Upper lobe of left lung (tissue), 6 donors: ENCODE measurements around the gene FCMR. TPM values are rescaled to one million over a fixed set of nuclear protein-coding genes. Genes with fewer than 3 reads are reported as not detected.
A peak's percentile ranks its signal among the peaks of the same experiment; 100 is the strongest.

Source experiments
- ATAC-seq, 2 donors: fragments of 200-7000 bp; cut with Tn5 transposase; one replicate each; pipeline ENCODE4 v1.9.1; 2022; ENCODE audit warnings: mild to moderate bottlenecking in 2 of 2, moderate library complexity in 2 of 2; ENCODE audit not compliant: low FRiP score in 2 of 2
- DNase-seq, 2 donors: peaks; one replicate each; pipeline ENCODE4 v3.0.0-alpha.2; 2019 to 2020
- H3K27ac ChIP-seq, 4 donors: fragments of 200-600 bp; sonication (generic); one replicate each; pipeline ENCODE4 v1.5.1; 2016 to 2019
- H3K27me3 ChIP-seq, 4 donors: fragments of 200-600 bp; sonication (generic); one replicate each; pipeline ENCODE4 v1.5.1; 2017 to 2019
- H3K36me3 ChIP-seq, 4 donors: fragments of 200-600 bp; sonication (generic); one replicate each; pipeline ENCODE4 v1.5.1; 2016 to 2019
- H3K4me1 ChIP-seq, 4 donors: fragments of 200-600 bp; sonication (generic); one replicate each; pipeline ENCODE4 v1.5.1; 2018 to 2019
- H3K4me3 ChIP-seq, 4 donors: fragments of 200-600 bp; sonication (generic); one replicate each; pipeline ENCODE4 v1.5.1; 2017 to 2019; ENCODE audit warnings: mild to moderate bottlenecking in 2 of 4, moderate library complexity in 1 of 4
- H3K9me3 ChIP-seq, 4 donors: fragments of 200-600 bp; sonication (generic); one replicate each; pipeline ENCODE4 v1.5.1; 2018 to 2019
- EP300 ChIP-seq, 4 donors: sonication (generic); formaldehyde crosslinking; IDR thresholded peaks; one replicate each; pipeline ENCODE4 v1.5.1; 2017; ENCODE audit warnings: antibody characterized with exemption in 4 of 4, control low read depth in 2 of 4
- POLR2A ChIP-seq, 4 donors: fragments of 450-650 bp; IDR thresholded peaks; one replicate each; pipeline ENCODE4 v1.5.1; 2016 to 2017; ENCODE audit warnings: antibody characterized with exemption in 4 of 4, mild to moderate bottlenecking in 2 of 4
- POLR2AphosphoS5 ChIP-seq, 2 donors: sonication (generic); formaldehyde crosslinking; IDR thresholded peaks; one replicate each; pipeline ENCODE4 v1.5.1; 2017; ENCODE audit warnings: antibody characterized with exemption in 2 of 2
- WGBS, 2 donors: methylation state at CpG; one replicate each; pipeline ENCODE4 v1.1.5; 2017 to 2018; 5-methylcytosine and 5-hydroxymethylcytosine counted together
- total RNA-seq, 6 donors: library from RNA; depleted of rRNA in 4 of 6; stranded (reverse); fragments of >200 nt in 4 of 6; gene quantifications; one replicate each; pipeline versions ENCODE4 v1.1.0 to v1.2.1, GENCODE V29; 2016 to 2021
- TF ChIP-seq, protein P1 (sequence below), 6 experiments: fragments of 450-650 bp in 4 of 6; fragments of 200-600 bp in 2 of 6; sonication (generic) in 2 of 6; IDR thresholded peaks; one replicate each; pipeline ENCODE4 v1.5.1; 2016 to 2019; ENCODE audit warnings: antibody characterized with exemption in 6 of 6
- donor health status: DM: no; HTN: no; CAD: no; lungs with moderate emphysema.
- donor health status: DM: no; HTN: yes; CAD: no; lungs with severe emphysema.

FCMR gene
- total RNA-seq, 6 donors from 2014 or later: 4.3 to 13.6 (median 7.2) TPM

DNA sequence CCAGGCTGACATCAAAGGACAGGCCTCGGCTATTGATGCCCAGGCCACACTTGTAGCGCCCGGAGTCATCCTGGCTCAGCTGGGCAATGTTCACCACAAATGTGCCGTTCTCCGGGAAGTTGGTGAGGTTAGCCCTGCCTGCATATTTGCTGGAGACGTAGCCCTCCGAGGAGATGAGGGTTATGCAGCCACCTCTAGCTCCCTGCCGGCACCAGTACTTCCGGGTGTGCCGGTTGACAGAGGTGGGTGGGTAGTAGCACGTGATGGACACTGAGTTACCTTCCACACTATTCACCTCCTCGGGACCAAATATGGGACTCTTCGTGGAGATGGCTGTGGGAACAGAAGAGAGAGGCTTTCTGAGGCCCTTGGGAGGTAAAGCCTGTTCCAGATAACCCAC is 17.4 kb upstream of the FCMR start:
- Histone ChIP-seq H3K4me3 (no peak overlapping the region), H3K27ac (no peak overlapping the region), H3K9me3 (no peaks in the 10 kb centered on the region), H3K36me3 (peaks cover 0 to 7% (median 0%) of the 10 kb centered on the region in 4 donors), H3K4me1 (peaks cover 0 to 19% (median 7%) of the 10 kb centered on the region in 4 donors), H3K27me3 (no peaks in the 10 kb centered on the region)
- no peak for ATAC-seq
- TF ChIP-seq POLR2A (IDR thresholded peaks at IDR 0.05): peak in 1 of 4 donors; percentile 11
- TF ChIP-seq, protein P1, sequence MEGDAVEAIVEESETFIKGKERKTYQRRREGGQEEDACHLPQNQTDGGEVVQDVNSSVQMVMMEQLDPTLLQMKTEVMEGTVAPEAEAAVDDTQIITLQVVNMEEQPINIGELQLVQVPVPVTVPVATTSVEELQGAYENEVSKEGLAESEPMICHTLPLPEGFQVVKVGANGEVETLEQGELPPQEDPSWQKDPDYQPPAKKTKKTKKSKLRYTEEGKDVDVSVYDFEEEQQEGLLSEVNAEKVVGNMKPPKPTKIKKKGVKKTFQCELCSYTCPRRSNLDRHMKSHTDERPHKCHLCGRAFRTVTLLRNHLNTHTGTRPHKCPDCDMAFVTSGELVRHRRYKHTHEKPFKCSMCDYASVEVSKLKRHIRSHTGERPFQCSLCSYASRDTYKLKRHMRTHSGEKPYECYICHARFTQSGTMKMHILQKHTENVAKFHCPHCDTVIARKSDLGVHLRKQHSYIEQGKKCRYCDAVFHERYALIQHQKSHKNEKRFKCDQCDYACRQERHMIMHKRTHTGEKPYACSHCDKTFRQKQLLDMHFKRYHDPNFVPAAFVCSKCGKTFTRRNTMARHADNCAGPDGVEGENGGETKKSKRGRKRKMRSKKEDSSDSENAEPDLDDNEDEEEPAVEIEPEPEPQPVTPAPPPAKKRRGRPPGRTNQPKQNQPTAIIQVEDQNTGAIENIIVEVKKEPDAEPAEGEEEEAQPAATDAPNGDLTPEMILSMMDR (IDR thresholded peaks at IDR 0.05): no peak
- 91 to 94% methylated on average over 2 to 13 of the region's 13 CpGs for WGBS, 2 donors
- DNase-seq: no peak

DNA sequence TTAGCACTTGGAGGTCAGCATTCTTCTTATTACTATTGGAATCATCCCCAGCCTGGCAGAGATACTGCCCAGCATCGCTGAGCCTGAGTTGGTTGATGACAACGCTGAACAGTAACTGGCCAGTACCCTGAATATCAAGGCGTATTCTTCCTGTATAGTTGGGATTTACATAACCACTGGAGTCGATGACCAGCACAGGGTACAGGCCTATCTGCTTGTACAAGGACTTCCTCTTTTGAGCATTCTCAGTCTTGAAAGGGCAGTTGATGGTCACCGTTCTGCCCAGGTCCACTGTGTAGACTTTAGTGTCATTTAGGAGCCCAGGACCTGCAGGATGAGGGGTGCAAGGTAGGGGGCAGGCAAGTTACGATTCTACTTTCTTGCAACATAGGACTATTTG is 15.7 kb upstream of the FCMR start:
- Histone ChIP-seq H3K27ac (no peak overlapping the region), H3K9me3 (no peaks in the 10 kb centered on the region), H3K27me3 (no peaks in the 10 kb centered on the region), H3K4me3 (no peak overlapping the region), H3K4me1 (peaks cover 0 to 19% (median 4%) of the 10 kb centered on the region in 4 donors), H3K36me3 (peaks cover 0 to 7% (median 0%) of the 10 kb centered on the region in 4 donors)
- 88 to 98% methylated on average over 5 to 6 of the region's 6 CpGs for WGBS, 2 donors
- ATAC-seq: peak in 1 of 2 donors; percentile 65
- no peak for TF ChIP-seq POLR2A (IDR thresholded peaks at IDR 0.05)
- no peak for DNase-seq

DNA sequence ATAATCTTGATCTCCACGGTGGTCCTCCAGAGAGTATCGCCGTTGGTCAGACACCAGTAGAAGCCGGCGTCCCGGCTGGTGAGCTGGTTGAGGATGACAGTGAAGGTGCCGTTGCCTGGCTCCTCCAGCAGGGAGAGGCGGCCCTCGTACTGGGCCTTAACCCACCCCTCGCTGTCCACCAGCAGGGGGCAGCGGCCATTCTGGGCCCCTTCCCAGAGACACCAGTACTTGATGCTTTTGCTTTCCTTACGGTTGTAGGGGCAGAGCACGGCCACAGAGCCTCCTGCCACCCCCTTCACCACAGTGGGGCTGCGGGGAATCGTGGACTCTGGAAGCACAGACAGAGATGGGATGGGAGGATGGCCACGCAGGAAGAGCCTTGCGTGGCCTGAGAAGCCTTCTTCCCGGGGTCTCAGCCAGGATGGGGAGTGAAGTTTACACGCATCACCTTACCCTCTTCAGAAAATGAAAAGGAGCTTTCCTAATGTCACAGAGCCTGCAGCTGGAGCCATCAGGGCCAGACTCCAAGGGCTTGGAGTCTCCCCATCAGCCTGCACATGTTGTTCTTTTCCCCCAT is 13.8 kb upstream of the FCMR start:
- 66 to 78% methylated on average over 8 to 15 of the region's 19 CpGs for WGBS, 2 donors
- Histone ChIP-seq H3K9me3 (no peaks in the 10 kb centered on the region), H3K4me3 (no peak overlapping the region), H3K27ac (no peak overlapping the region), H3K36me3 (peaks cover 0 to 15% (median 0%) of the 10 kb centered on the region in 4 donors), H3K27me3 (no peaks in the 10 kb centered on the region), H3K4me1 (peaks cover 0 to 3% (median 0%) of the 10 kb centered on the region in 4 donors)
- TF ChIP-seq POLR2A (IDR thresholded peaks at IDR 0.05): no peak
- TF ChIP-seq, protein P1 (IDR thresholded peaks at IDR 0.05): peak; percentile 39 to 81 (median 64)
- DNase-seq (peak; percentile 49 to 83), ATAC-seq (peak in 1 of 2 donors; percentile 50)

DNA sequence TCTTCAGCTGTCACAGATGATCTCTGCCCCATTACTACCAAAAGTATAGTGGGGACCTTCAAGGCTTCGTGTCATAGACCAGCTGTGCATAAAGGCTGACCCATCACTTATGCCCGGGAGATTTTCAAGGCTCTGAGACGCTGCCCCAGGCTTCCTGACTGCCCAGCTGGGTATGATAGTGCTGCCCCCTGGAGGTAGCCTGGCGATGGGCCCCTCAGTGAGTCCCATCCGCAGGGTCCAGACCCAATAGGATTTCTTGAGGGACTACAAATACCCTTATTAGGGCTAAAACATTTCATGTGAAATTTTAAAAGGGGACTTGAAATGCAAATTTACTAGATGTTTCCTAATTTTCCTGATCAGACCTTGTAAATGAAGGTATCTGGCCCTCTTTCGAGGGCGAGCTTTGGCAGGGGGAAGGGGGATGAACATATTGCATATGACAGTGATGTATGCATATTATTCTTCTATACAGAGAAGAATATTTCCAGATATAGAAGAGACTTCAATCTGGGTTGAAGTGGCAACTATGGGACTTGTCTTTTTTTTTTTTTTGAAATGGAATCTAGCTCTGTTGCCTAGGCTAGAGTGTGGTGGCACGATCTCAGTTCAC is 11.7 kb upstream of the FCMR start:
- peak in 1 of 2 donors; percentile 57 for DNase-seq
- Histone ChIP-seq H3K4me3 (no peak overlapping the region), H3K27me3 (no peaks in the 10 kb centered on the region), H3K36me3 (peaks cover 0 to 15% (median 0%) of the 10 kb centered on the region in 4 donors), H3K4me1 (no peaks in the 10 kb centered on the region), H3K9me3 (no peaks in the 10 kb centered on the region), H3K27ac (no peak overlapping the region)
- ATAC-seq: peak; percentile 45 to 51
- no peak for TF ChIP-seq POLR2A (IDR thresholded peaks at IDR 0.05)
- TF ChIP-seq, protein P1 (IDR thresholded peaks at IDR 0.05): peak; percentile 23 to 65 (median 48)
- 69 to 77% methylated on average over 8 of the region's 8 CpGs for WGBS, 2 donors

DNA sequence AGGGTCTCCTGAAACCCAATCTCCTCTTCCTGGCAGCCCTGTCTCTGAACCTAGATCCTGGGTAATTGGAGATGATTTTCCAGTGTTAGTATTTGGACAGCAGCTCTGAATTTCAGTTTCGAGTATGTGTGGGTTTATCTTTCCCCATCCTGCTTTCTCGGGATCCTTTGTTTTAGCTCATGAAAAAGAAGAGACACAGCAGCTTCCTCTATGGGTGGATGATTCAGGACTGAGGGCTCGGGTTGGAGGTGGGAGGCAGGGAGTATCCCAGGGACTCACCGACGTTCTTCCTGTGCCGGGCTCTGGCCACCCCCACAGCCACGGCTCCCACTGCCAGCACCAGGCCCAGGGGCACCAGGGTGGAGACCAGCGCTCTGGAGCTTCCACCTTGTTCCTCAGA is 10.4 kb upstream of the FCMR start:
- H3K9me3 ChIP-seq: no peaks in the 10 kb centered on the region
- H3K27ac ChIP-seq: no peak overlapping the region
- no peak for ATAC-seq
- H3K36me3 ChIP-seq: peaks cover 0 to 14% (median 0%) of the 10 kb centered on the region in 4 donors
- no peak overlapping the region for H3K4me3 ChIP-seq
- no peaks in the 10 kb centered on the region for H3K27me3 ChIP-seq
- WGBS, 2 donors: 68 to 71% methylated on average over 6 to 8 of the region's 8 CpGs
- peak in 1 of 2 donors; percentile 59 for DNase-seq
- no peak for TF ChIP-seq POLR2AphosphoS5 (IDR thresholded peaks at IDR 0.05)
- no peak for TF ChIP-seq EP300 (IDR thresholded peaks at IDR 0.05)
- TF ChIP-seq, protein P1 (IDR thresholded peaks at IDR 0.05): no peak
- TF ChIP-seq POLR2A (IDR thresholded peaks at IDR 0.05): no peak
- no peaks in the 10 kb centered on the region for H3K4me1 ChIP-seq
